LNCaP clone FGC (cell line): ENCODE results near the gene HLA-A.

Source experiments
- DNase-seq: peaks from one replicate; pipeline ENCODE4 v3.0.0-alpha.2; 2011; ENCODE audit warnings: low read depth
- H3K4me3 ChIP-seq: 2 replicates; pipeline ENCODE4 v1.5.1; 2011; ENCODE audit warnings: mild to moderate bottlenecking, low read depth, low read length, control low read depth
- CTCF ChIP-seq: IDR thresholded peaks from 2 replicates; pipeline ENCODE4 v1.5.1; 2012; ENCODE audit warnings: mild to moderate bottlenecking; ENCODE audit not compliant: control insufficient read depth, insufficient read depth; ENCODE audit errors: extremely low read depth

Gene HLA-A

GRCh38 chr6:29945281-29945820, 3.0 kb downstream of the HLA-A start:
- no peak overlapping the region for H3K4me3 ChIP-seq
- TF ChIP-seq CTCF: no peak
- no peak for DNase-seq

- TF ChIP-seq CTCF: no peak
- DNase-seq: no peak
- H3K4me3 ChIP-seq: no peak overlapping the region
These were observed 4.1 kb downstream of the HLA-A start for GRCh38 chr6:29946223-29947076.

GRCh38 chr6:29947077-29947980, 5.0 kb downstream of the HLA-A start:
- DNase-seq: no peak
- H3K4me3 ChIP-seq: no peak overlapping the region
- no peak for TF ChIP-seq CTCF

GRCh38 chr6:29948277-29948676, 5.9 kb downstream of the HLA-A start:
- DNase-seq: no peak
- no peak for TF ChIP-seq CTCF
- no peak overlapping the region for H3K4me3 ChIP-seq

GRCh38 chr6:29949934-29950333, 7.6 kb downstream of the HLA-A start:
- no peak for DNase-seq
- H3K4me3 ChIP-seq: no peak overlapping the region
- no peak for TF ChIP-seq CTCF

GRCh38 chr6:29951882-29952281, 9.6 kb downstream of the HLA-A start:
- no peak for TF ChIP-seq CTCF
- DNase-seq: no peak
- H3K4me3 ChIP-seq: no peak overlapping the region
